Retina (tissue), 1 donor: Measurements from ENCODE around the gene USP3.
"Not testable (repeated sequence)": the region's sequence is repeated elsewhere in the genome, so short reads cannot be mapped to it uniquely, and the experiment has no call there.

Experiments
- DNase-seq: peaks from one replicate; pipeline ENCODE4 v3.0.0-alpha.2; 2016

USP3 gene

GRCh38 chr15:63513728-63514127 lies 9.3 kb downstream of the USP3 start:
- no peak for DNase-seq

DNA sequence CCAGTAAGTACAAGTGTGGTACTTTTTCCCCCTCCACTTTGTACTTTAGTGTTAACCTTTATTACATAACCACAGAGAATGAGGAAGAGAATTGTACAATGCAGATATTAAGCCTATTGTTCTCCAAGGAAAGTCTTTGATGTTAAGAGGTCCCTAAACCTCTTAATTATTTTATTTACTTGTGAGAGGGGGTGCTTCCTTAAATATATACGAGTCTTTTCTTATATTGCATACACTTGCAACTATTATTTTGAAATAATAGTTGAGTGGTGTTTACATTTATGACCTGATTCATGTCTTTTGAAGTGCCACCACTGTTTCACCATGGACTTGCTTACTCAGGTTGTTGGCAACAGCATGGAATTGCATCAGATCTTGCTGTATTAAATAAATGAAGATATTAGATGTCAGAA lies 10.1 kb downstream of the USP3 start:
- DNase-seq = no peak

GRCh38 chr15:63517202-63517601 lies 12.8 kb downstream of the USP3 start:
- DNase-seq = no peak

GRCh38 chr15:63517628-63518027 lies 13.2 kb downstream of the USP3 start:
- DNase-seq = no peak

- DNase-seq = no peak
Observed at GRCh38 chr15:63519041-63519440, 14.6 kb downstream of the USP3 start.

DNA sequence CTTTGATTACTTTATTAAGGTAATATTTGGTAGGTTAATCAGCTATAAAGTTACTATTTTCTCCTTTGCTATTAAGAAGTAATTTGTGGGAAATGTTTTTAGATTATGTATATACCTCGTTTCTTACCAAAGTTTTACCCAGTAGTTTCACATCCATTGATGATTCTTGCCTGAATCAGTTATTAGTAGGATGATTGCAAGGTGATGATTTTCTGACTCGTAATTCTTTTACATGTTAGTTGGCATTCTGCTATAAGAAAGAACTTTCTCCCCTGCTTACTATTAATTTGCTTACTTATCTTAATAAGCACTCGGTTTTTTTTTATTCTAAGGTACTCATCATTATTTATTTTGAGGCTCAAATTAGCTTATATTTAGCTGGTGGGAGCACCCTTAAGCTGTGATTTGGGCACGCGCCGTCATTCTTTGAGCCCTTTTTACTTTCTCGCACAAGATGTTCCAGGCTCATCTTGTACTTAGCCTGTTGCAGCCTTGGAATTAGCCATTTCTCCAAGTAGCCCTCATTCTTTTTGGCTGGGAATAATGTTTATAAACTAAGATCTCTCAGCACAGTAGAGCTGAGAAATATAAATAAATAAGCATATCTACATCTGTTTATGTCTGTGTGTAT lies 15.3 kb downstream of the USP3 start:
- DNase-seq = no peak

- not testable (repeated sequence) for DNase-seq
Observed at GRCh38 chr15:63520462-63520861, 16.1 kb downstream of the USP3 start.

DNA sequence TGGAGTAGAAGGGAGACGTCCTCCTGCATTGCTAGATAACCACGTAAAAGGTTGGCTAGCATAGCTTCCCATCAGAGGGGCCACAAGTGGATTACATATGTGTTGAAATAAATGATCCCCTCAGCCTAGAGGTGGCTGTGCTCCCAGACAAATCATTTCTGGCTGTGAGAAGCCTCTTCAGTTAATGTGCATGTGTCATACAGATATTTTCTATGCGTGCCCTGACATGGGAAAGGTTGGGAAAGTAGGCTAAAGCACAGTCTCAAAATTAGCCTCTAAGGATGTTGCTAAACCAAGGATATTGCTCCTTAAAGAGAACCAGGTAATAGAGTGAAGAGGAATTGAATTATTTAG lies 17.8 kb downstream of the USP3 start:
- DNase-seq = no peak

DNA sequence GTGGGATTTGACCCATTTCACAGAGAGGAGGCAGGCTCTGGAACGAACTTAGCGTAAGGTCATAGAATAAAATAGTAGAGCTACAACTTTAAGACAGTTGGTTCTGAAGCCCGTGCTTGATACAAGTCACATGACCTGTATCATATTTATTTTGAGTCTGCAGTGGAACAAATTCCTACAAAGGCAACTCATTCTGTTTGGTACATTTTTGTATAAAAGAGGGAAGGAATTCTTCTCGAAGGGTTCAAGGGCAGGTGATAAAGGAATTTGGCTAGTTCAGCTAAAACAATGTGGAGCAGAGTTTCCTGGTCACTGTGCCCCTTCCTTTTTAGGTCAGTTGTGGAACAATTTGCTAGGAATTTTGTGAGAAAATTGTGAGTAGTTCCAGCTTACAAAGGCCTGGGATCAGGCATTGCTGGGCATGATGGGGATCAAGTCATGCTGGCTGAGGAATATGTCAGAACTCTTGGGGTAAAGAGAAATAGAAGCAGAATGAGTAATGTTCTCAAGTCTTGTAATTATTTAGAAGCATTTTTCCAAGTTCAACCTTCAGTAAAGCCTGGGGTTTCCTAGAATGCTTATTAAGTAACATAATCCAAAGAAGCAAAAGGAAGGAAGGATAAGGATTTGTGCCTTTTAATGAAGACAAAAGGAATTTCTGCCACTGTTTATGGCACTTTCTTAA lies 19.1 kb downstream of the USP3 start:
- no peak for DNase-seq

DNA sequence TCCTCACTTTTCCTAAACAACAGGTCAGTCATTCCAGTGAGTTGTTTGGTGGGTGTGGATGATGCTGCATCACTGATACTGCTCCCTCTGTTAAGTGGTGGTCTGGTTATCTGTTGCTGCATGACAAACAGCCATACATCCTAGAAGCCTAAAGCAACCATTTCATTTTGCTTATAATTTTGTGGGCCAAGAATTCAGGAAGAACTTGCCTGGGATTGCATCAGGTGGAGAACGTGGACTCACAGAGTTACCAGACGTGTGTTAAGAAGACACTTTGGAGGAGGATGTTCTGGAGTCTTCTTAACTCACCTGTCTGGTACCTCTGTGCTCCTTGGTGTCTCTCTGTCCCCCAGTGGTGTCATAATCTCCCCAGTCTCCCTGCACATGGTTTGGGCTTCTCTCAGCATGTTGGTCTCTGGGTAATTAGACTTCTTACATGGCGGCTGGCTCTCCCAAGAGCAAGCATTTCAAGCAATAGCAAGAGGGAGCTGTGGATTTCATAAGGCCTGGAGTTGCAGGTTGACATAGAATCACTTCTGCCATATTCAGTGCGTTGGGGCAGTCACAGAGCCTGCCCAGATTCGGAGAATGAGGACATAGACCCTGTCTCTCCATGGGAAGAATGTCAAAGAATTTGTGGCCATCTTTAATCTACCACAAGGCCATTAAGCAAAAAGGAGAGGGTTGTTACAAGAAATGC lies 20.1 kb downstream of the USP3 start:
- DNase-seq = no peak

- DNase-seq = no peak
Observed at GRCh38 chr15:63526401-63526800, 22.0 kb downstream of the USP3 start.

- DNase-seq = no peak
Observed at GRCh38 chr15:63528138-63528659, 23.8 kb downstream of the USP3 start.

- DNase-seq = no peak
Observed at GRCh38 chr15:63530235-63530634, 25.8 kb downstream of the USP3 start.

GRCh38 chr15:63530752-63531299 lies 26.4 kb downstream of the USP3 start:
- DNase-seq = no peak

GRCh38 chr15:63531586-63531985 lies 27.2 kb downstream of the USP3 start:
- DNase-seq = no peak

DNA sequence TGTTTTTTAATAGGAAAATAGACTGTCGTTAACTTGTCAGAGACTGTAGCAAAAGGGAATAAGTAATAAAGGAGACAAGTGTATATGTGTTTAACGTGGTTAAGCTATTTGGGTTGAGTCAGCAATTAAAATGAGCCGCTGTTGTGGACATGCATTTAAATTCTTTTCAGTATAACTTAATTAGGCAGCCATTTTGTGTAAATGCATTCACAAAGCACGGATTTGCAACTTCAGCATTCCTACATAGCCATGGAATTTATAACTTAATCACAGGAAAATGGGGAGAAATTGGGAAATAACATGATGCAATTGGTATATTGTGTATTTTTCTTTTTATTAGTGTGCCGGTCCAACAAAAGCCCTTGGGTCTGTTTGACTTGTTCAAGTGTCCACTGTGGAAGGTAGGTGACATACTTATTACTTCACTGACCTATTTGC lies 27.9 kb downstream of the USP3 start:
- DNase-seq = no peak

- DNase-seq = not testable (repeated sequence)
Observed at GRCh38 chr15:63534888-63535287, 30.5 kb downstream of the USP3 start.

DNA sequence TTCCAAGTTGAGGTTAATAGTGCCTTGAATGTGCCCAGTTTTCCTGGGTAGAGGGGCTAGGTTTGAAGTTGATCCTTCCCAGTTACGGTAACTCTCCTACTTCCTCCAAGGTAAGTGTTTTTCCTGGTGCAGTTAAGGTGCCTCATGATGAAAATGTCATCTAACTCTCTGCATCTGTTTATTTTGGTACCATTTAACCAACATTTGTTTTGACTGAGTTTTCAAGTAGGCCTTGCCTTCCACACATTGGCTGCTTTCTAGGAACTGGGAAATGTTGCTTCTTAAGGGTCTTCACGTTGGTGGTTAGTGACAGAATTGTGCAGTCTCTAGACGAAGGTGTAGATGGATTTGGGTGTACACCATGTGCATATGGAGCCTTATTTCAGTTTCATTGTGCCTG lies 31.3 kb downstream of the USP3 start:
- DNase-seq = no peak

- DNase-seq = no peak
Observed at GRCh38 chr15:63538876-63539275, 34.5 kb downstream of the USP3 start.

DNA sequence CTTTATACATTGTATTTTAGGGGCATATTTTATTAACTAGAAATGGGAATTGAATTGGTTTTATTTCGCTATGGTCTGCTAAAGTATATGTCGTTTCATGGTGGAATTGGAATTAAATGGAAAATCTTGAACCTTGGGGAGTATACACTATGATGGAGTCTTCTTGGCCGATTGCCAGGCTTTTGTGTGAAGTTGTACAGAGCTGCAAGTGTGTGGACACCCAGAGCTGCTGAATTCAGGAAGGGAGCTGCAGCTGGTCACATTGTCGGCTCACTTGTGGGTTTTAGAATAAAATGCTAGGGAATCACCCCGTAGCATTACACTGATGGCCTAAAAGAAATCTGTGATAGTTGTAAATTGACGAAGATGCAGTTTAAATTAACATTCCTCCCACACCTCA lies 35.1 kb downstream of the USP3 start:
- no peak for DNase-seq

DNA sequence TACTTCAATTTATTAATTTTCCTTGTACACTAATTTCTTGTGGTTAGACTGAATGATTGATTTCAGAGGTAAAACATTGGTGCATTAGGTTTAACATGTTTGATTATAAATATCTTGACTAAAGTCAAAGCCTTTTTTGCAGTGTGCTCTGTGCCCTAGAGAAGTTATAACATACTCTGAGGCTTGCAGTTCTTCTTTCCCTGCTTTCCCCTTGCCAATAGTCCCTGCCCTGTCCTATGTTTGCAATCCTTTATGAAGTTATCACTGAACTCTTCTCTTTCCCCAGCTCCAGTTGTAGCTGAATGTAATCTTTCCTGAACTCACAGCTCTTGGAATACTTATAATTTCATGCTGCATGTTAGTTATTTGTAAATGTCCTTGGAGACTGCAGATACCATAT lies 35.6 kb downstream of the USP3 start:
- no peak for DNase-seq

- no peak for DNase-seq
Observed at GRCh38 chr15:63540449-63540848, 36.1 kb downstream of the USP3 start.

DNA sequence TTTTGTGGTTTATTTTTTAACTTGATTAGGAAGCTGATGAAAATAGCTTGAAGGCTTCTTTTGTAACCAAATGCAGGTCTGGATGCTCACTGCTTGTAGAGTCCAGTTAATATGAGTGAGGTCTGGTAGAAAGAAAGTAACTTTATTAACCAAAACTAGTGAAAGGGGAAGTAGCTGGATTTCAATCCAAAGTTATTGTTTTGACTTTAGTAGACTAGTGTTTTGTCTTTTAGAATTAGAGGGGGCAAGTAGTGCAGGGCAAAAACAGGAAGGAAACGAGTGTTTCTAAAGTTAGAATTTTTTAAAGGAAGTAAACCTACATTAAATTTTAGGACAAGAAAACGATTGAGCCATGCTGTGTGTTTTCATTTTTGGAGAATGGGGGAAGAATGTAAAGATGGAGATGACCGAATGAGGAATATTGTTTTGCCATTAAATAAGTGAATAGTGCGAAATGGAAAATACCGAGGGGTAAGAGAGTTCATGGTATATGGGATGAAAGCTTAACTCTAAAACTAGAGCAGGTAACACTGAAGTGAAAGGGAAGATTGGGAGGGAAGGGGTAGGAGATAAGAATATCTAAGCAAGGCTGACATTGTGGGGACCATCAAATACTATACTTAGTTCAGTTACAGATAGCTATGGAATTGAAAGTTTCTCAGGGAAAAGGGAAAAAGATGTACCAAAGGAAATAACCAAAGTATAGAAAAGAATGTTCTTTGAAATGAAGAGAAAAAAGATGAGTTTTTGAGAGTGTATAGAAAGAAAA lies 40.0 kb downstream of the USP3 start:
- no peak for DNase-seq
